Measurements from ENCODE around the gene MYO1C.
"Not testable (repeated sequence)": the region's sequence is repeated elsewhere in the genome, so short reads cannot be mapped to it uniquely, and the experiment has no call there.

The MYO1C gene

GRCh38 chr17:1462164-1463112, 30.0 kb downstream of the MYO1C start:
- DNase-seq (ENCODE audit: low spot score), result peak; percentile 82

GRCh38 chr17:1461198-1461944, 31.1 kb downstream of the MYO1C start:
- no peak for DNase-seq (ENCODE audit: low spot score)

- DNase-seq (ENCODE audit: low spot score), result peak; percentile 88
Measured at GRCh38 chr17:1460233-1460632, 32.3 kb downstream of the MYO1C start.

- peak; percentile 93 for DNase-seq (ENCODE audit: low spot score)
Measured at GRCh38 chr17:1455797-1456599, 36.5 kb downstream of the MYO1C start, which contains the start of gene CRK. CRK (minus strand) TSS chr17:1456232; CDS start chr17:1456117, 115 bp downstream.

GRCh38 chr17:1455291-1455796, 37.1 kb downstream of the MYO1C start:
- DNase-seq (ENCODE audit: low spot score), result peak; percentile 63

GRCh38 chr17:1454541-1454940, 37.9 kb downstream of the MYO1C start:
- DNase-seq (ENCODE audit: low spot score), result no peak

- not testable (repeated sequence) for DNase-seq (ENCODE audit: low spot score)
Measured at GRCh38 chr17:1453694-1454093, 38.8 kb downstream of the MYO1C start.

GRCh38 chr17:1452836-1453235, 39.6 kb downstream of the MYO1C start:
- no peak for DNase-seq (ENCODE audit: low spot score)

- not testable (repeated sequence) for DNase-seq (ENCODE audit: low spot score)
Measured at GRCh38 chr17:1450261-1450660, 42.2 kb downstream of the MYO1C start.

- DNase-seq (ENCODE audit: low spot score), result no peak
Measured at GRCh38 chr17:1449412-1449967, 43.0 kb downstream of the MYO1C start.

GRCh38 chr17:1447052-1447451, 45.4 kb downstream of the MYO1C start:
- DNase-seq (ENCODE audit: low spot score), result no peak

- DNase-seq (ENCODE audit: low spot score), result peak; percentile 63
Measured at GRCh38 chr17:1446201-1446600, 46.3 kb downstream of the MYO1C start.

GRCh38 chr17:1445695-1446094, 46.8 kb downstream of the MYO1C start:
- not testable (repeated sequence) for DNase-seq (ENCODE audit: low spot score)

- not testable (repeated sequence) for DNase-seq (ENCODE audit: low spot score)
Measured at GRCh38 chr17:1442721-1443120, 49.8 kb downstream of the MYO1C start.

GRCh38 chr17:1442187-1442586, 50.3 kb downstream of the MYO1C start:
- DNase-seq (ENCODE audit: low spot score), result no peak

GRCh38 chr17:1440921-1441320, 51.6 kb downstream of the MYO1C start:
- no peak for DNase-seq (ENCODE audit: low spot score)

GRCh38 chr17:1438593-1439083, 53.8 kb downstream of the MYO1C start:
- no peak for DNase-seq (ENCODE audit: low spot score)

- DNase-seq (ENCODE audit: low spot score), result no peak
Measured at GRCh38 chr17:1435326-1435725, 57.2 kb downstream of the MYO1C start.

GRCh38 chr17:1434150-1434549, 58.3 kb downstream of the MYO1C start:
- no peak for DNase-seq (ENCODE audit: low spot score)

GRCh38 chr17:1431631-1432104, 60.8 kb downstream of the MYO1C start:
- DNase-seq (ENCODE audit: low spot score), result no peak
